Caco-2 (cell line): ENCODE measurements around the gene CASP1. TPM values are rescaled to one million over a fixed set of nuclear protein-coding genes. Genes with fewer than 3 reads are reported as not detected.

Experiments
- BruUV-seq: library from RNA; stranded (reverse); fragments of 400-500 nt; replicated peaks from 2 replicates; lab custom pipeline; 2021; lab: Mats Ljungman, UMichigan
- CTCF ChIA-PET: fragments of 300-600 bp; sonication (Branson Sonifier 250); formaldehyde crosslinking; loops from one replicate; lab custom pipeline; 2022; ENCODE audit warnings: antibody characterized with exemption; lab: Charles Lee
- POLR2A ChIA-PET: fragments of 300-600 bp; sonication (Branson Sonifier 250); formaldehyde crosslinking; loops from one replicate; lab custom pipeline; 2022; ENCODE audit warnings: antibody characterized with exemption; lab: Charles Lee
- DNase-seq, 2 experiments: peaks; one replicate each; pipeline versions ENCODE4 v3.0.0 to v3.0.0-alpha.2; 2020 to 2022
- H3K27me3 ChIP-seq: replicated peaks from 2 replicates; pipeline ENCODE4 v1.6.0; 2011; ENCODE audit warnings: low read length; ENCODE audit not compliant: control insufficient read depth, insufficient read depth
- H3K36me3 ChIP-seq: 2 replicates; pipeline ENCODE4 v1.5.1; 2011; ENCODE audit warnings: low read length; ENCODE audit not compliant: control insufficient read depth, insufficient read depth
- H3K4me1 ChIP-seq: fragments of 250-450 bp; sonication (Bioruptor Pico); 2 replicates; pipeline ENCODE4 v1.5.1; 2020; ENCODE audit warnings: mild to moderate bottlenecking
- H3K4me3 ChIP-seq: 2 replicates; pipeline ENCODE4 v1.5.1; 2011; ENCODE audit warnings: low read depth, mild to moderate bottlenecking, control low read depth, low read length
- H3K9me3 ChIP-seq: fragments of 250-450 bp; sonication (Bioruptor Pico); 2 replicates; pipeline ENCODE4 v1.5.1; 2020; ENCODE audit warnings: mild to moderate bottlenecking, moderate library complexity
- H3K27ac Mint-ChIP-seq: one replicate; pipeline ENCODE4 v1.8.0; 2022; ENCODE audit warnings: mixed read lengths; ENCODE audit not compliant: unreplicated experiment
- H3K27me3 Mint-ChIP-seq: one replicate; pipeline ENCODE4 v1.8.0; 2022; ENCODE audit warnings: mixed read lengths; ENCODE audit not compliant: insufficient read depth, unreplicated experiment
- H3K36me3 Mint-ChIP-seq: one replicate; pipeline ENCODE4 v1.8.0; 2022; ENCODE audit warnings: mild to moderate bottlenecking, mixed read lengths; ENCODE audit not compliant: insufficient read depth, unreplicated experiment
- H3K4me1 Mint-ChIP-seq: one replicate; pipeline ENCODE4 v1.8.0; 2022; ENCODE audit warnings: low read depth, mixed read lengths; ENCODE audit not compliant: unreplicated experiment
- H3K4me3 Mint-ChIP-seq: one replicate; pipeline ENCODE4 v1.8.0; 2022; ENCODE audit warnings: mild to moderate bottlenecking, moderate library complexity, mixed read lengths; ENCODE audit not compliant: unreplicated experiment
- H3K9me3 Mint-ChIP-seq: one replicate; pipeline ENCODE4 v1.8.0; 2022; ENCODE audit warnings: mixed read lengths; ENCODE audit not compliant: unreplicated experiment
- intact Hi-C: fragments of 100-400 bp; cut with micrococcal nuclease; formaldehyde crosslinking; loops from one replicate; pipeline ENCODE4 v1.10.0; 2022; ENCODE audit not compliant: unreplicated experiment
- total RNA-seq: library from RNA; stranded (reverse); gene quantifications from 2 replicates; pipeline ENCODE4 v1.2.3, GENCODE V29; 2022
- TF ChIP-seq, protein P1 (sequence below), 2 experiments: fragments of 200-600 bp in 1 of 2; IDR thresholded peaks; 1 replicate in 1 of 2; 2 replicates in 1 of 2; pipeline versions ENCODE4 v1.5.1 to v1.8.0; 2011 to 2022; ENCODE audit warnings: antibody characterized with exemption in 1 of 2, control low read depth in 1 of 2, inconsistent platforms in 1 of 2, low read depth in 1 of 2, low read length in 1 of 2, mild to moderate bottlenecking in 1 of 2, moderate library complexity in 1 of 2; ENCODE audit not compliant: insufficient read depth in 1 of 2, severe bottlenecking in 1 of 2, unreplicated experiment in 1 of 2

The CASP1 gene
- total RNA-seq, 1 experiment from 2014 or later: 1.4 TPM

GRCh38 chr11:105051559-105051958 is 16.6 kb upstream of the CASP1 start:
- peak in 1 of 2 experiments; percentile 15 for DNase-seq
- POLR2A ChIA-PET: no interaction called here
- no peaks in the 10 kb centered on the region for H3K36me3 ChIP-seq
- no TSS peak for BruUV-seq
- Mint-ChIP-seq H3K27ac (no peak overlapping the region), H3K4me1 (peaks cover 60% of the 10 kb centered on the region), H3K27me3 (no peaks in the 10 kb centered on the region), H3K36me3 (no peaks in the 10 kb centered on the region), H3K4me3 (no peak overlapping the region), H3K9me3 (peaks cover 25% of the 10 kb centered on the region)
- no peaks in the 10 kb centered on the region for H3K9me3 ChIP-seq
- no peaks in the 10 kb centered on the region for H3K27me3 ChIP-seq
- TF ChIP-seq, protein P1, sequence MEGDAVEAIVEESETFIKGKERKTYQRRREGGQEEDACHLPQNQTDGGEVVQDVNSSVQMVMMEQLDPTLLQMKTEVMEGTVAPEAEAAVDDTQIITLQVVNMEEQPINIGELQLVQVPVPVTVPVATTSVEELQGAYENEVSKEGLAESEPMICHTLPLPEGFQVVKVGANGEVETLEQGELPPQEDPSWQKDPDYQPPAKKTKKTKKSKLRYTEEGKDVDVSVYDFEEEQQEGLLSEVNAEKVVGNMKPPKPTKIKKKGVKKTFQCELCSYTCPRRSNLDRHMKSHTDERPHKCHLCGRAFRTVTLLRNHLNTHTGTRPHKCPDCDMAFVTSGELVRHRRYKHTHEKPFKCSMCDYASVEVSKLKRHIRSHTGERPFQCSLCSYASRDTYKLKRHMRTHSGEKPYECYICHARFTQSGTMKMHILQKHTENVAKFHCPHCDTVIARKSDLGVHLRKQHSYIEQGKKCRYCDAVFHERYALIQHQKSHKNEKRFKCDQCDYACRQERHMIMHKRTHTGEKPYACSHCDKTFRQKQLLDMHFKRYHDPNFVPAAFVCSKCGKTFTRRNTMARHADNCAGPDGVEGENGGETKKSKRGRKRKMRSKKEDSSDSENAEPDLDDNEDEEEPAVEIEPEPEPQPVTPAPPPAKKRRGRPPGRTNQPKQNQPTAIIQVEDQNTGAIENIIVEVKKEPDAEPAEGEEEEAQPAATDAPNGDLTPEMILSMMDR (IDR thresholded peaks at IDR 0.05; ENCODE audit: insufficient read depth in 1 of 2, low read depth in 1 of 2, low read length in 1 of 2, severe bottlenecking in 1 of 2, unreplicated experiment in 1 of 2): no peak
- CTCF ChIA-PET: no interaction called here
- H3K4me3 ChIP-seq: no peak overlapping the region
- H3K4me1 ChIP-seq: peaks cover 32% of the 10 kb centered on the region
- intact Hi-C loops: no loop called here

- POLR2A ChIA-PET: no interaction called here
Observed at GRCh38 chr11:105049481-105049880, 14.5 kb upstream of the CASP1 start.

DNA sequence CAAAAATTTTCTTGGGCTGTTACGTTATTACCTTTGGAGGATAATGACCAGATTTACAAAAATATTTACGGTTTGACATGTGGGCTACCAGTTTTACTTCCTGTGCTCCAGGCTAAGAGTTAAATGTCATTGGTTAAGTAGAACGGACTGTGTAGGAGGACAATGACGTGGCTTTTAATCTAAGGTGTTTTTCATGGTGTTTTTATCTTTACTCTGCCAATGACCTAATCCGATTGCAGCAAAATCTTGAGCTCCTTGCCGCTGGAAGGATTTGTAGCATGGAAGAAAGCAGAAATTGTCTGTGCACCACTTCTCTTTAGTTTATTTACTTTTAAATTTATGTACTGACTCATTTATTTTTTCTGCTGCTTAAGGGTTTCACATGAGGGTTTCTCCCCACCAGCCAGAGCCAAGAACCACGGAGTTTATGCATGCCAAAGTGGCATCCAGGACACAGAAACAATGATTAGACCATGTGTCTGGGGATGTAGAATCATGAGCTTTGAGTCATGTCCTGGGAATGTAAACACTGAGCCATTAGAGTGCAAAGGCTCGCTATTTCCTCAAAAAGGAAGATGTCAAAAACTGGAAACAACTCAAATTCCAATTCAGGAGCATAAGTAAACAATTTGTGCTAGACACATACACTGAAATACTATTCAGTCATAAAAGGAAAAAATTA is 12.1 kb upstream of the CASP1 start:
- intact Hi-C loops: loop anchor here (2.0 to 5.0 kb wide), 3 partner anchors 22 to 156 kb away; no protein-coding TSS in a partner anchor
- peak overlapping the region; percentile 21 for H3K4me3 Mint-ChIP-seq
- ChIA-PET CTCF (no interaction called here), POLR2A (no interaction called here)
- Histone ChIP-seq H3K4me1 (peaks cover 38% of the 10 kb centered on the region), H3K4me3 (no peak overlapping the region), H3K27me3 (no peaks in the 10 kb centered on the region), H3K36me3 (no peaks in the 10 kb centered on the region), H3K9me3 (no peaks in the 10 kb centered on the region)
- no peaks in the 10 kb centered on the region for H3K27me3 Mint-ChIP-seq
- H3K36me3 Mint-ChIP-seq: no peaks in the 10 kb centered on the region
- TF ChIP-seq, protein P1 (IDR thresholded peaks at IDR 0.05; ENCODE audit: insufficient read depth in 1 of 2, low read depth in 1 of 2, low read length in 1 of 2, severe bottlenecking in 1 of 2, unreplicated experiment in 1 of 2): no peak
- H3K27ac Mint-ChIP-seq: peak overlapping the region; percentile 56
- no TSS peak for BruUV-seq
- peaks cover 66% of the 10 kb centered on the region for H3K4me1 Mint-ChIP-seq
- DNase-seq: peak; percentile 44 to 52
- H3K9me3 Mint-ChIP-seq: peaks cover 26% of the 10 kb centered on the region

More at GRCh38 chr11:105049481-105049880, 14.5 kb upstream of the CASP1 start:
- Histone ChIP-seq H3K9me3 (no peaks in the 10 kb centered on the region), H3K36me3 (no peaks in the 10 kb centered on the region), H3K4me3 (no peak overlapping the region), H3K27me3 (no peaks in the 10 kb centered on the region), H3K4me1 (peaks cover 43% of the 10 kb centered on the region)
- Mint-ChIP-seq H3K4me3 (no peak overlapping the region), H3K36me3 (no peaks in the 10 kb centered on the region), H3K9me3 (peaks cover 25% of the 10 kb centered on the region), H3K4me1 (peaks cover 79% of the 10 kb centered on the region), H3K27ac (no peak overlapping the region), H3K27me3 (no peaks in the 10 kb centered on the region)
- TF ChIP-seq, protein P1 (IDR thresholded peaks at IDR 0.05; ENCODE audit: insufficient read depth in 1 of 2, low read depth in 1 of 2, low read length in 1 of 2, severe bottlenecking in 1 of 2, unreplicated experiment in 1 of 2): no peak
- BruUV-seq: no TSS peak
- no peak for DNase-seq
- CTCF ChIA-PET: no interaction called here
- intact Hi-C loops: loop anchor here (5.0 kb wide), 1 partner anchor 37 kb away; no protein-coding TSS in a partner anchor
